KMS-11 (cell line): Measurements from ENCODE around the gene ACP6.
"Not testable (repeated sequence)": the region's sequence is repeated elsewhere in the genome, so short reads cannot be mapped to it uniquely, and the experiment has no call there.

Source experiments
- H2AFZ ChIP-seq: fragments of 200-600 bp; sonication (generic); 2 replicates; pipeline ENCODE4 v1.6.1; 2016; ENCODE audit warnings: antibody characterized with exemption, mixed run types, low read depth
- H3K27ac ChIP-seq: fragments of 200-600 bp; sonication (generic); 2 replicates; pipeline ENCODE4 v1.6.1; 2016; ENCODE audit warnings: mild to moderate bottlenecking, mixed run types
- H3K27me3 ChIP-seq: fragments of 200-600 bp; sonication (generic); 2 replicates; pipeline ENCODE4 v1.6.1; 2017; ENCODE audit warnings: mild to moderate bottlenecking, low read depth, mixed run types, moderate library complexity; ENCODE audit not compliant: insufficient read depth
- H3K36me3 ChIP-seq: fragments of 200-600 bp; sonication (generic); 2 replicates; pipeline ENCODE4 v1.6.1; 2017; ENCODE audit warnings: mild to moderate bottlenecking, mixed run types; ENCODE audit not compliant: insufficient read depth
- H3K4me1 ChIP-seq: fragments of 200-600 bp; sonication (generic); 2 replicates; pipeline ENCODE4 v1.6.1; 2016; ENCODE audit warnings: mild to moderate bottlenecking, low read depth, mixed run types; ENCODE audit not compliant: poor library complexity, severe bottlenecking
- H3K4me2 ChIP-seq: fragments of 200-600 bp; sonication (generic); 2 replicates; pipeline ENCODE4 v1.7.0; 2016; ENCODE audit warnings: mild to moderate bottlenecking, mixed run types
- H3K4me3 ChIP-seq: fragments of 200-600 bp; sonication (generic); IDR thresholded peaks from 2 replicates; pipeline ENCODE4 v1.6.1; 2017; ENCODE audit warnings: low read depth, low read length, mixed read lengths; ENCODE audit not compliant: insufficient read depth
- H3K79me2 ChIP-seq: fragments of 200-600 bp; sonication (generic); 2 replicates; pipeline ENCODE4 v1.6.1; 2016; ENCODE audit warnings: low read depth, mixed run types; ENCODE audit not compliant: insufficient read depth
- H3K9ac ChIP-seq: fragments of 200-600 bp; sonication (generic); 2 replicates; pipeline ENCODE4 v1.6.1; 2016; ENCODE audit warnings: mild to moderate bottlenecking, mixed run types
- H4K20me1 ChIP-seq: fragments of 200-600 bp; sonication (generic); 2 replicates; pipeline ENCODE4 v1.6.1; 2016; ENCODE audit warnings: mild to moderate bottlenecking, mixed run types; ENCODE audit not compliant: insufficient read depth
- TF ChIP-seq, protein P1 (sequence below): fragments of 200-600 bp; sonication (generic); conservative IDR thresholded peaks from 2 replicates; pipeline ENCODE4 v1.6.1; 2017; ENCODE audit warnings: low read depth, mild to moderate bottlenecking, antibody characterized with exemption, low read length, moderate library complexity, mixed read lengths

Gene ACP6

DNA sequence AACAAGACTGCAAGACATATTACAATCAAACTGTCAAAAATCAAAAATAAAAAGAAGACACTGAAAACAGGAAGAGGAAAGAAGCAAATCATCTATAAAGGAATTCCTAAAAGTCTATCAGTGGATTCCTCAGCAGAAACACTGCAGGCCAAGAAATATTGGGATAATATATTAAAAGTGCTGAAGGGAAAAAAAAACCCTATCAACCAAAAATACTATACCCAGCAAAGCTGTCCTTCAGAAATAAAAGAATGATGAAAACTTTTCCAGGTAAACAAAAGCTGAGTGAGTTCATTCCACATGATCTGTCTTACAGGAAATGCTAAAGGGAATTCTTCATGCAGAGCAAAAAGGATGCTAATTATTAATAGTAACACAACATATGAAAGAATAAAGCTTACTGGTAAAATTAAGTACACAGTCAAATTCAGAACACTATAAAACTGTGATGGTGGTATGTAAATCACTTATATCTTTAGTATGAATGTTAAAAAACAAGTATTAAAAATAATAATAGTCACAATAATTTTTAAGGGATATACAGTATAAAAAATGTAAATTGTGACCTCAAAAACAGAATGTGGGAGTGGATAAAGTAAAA, 12.9 kb upstream of the ACP6 start:
- Histone ChIP-seq H3K36me3 (no peaks in the 10 kb centered on the region; the same call in 1 of the 2 replicates), H2AFZ (no peak overlapping the region), H3K27ac (no peak overlapping the region), H3K9ac (no peak overlapping the region), H3K79me2 (no peaks in the 10 kb centered on the region), H3K4me1 (no peaks in the 10 kb centered on the region), H4K20me1 (no peaks in the 10 kb centered on the region), H3K4me2 (no peak overlapping the region), H3K4me3 (no peak overlapping the region), H3K27me3 (no peaks in the 10 kb centered on the region)
- TF ChIP-seq, protein P1, sequence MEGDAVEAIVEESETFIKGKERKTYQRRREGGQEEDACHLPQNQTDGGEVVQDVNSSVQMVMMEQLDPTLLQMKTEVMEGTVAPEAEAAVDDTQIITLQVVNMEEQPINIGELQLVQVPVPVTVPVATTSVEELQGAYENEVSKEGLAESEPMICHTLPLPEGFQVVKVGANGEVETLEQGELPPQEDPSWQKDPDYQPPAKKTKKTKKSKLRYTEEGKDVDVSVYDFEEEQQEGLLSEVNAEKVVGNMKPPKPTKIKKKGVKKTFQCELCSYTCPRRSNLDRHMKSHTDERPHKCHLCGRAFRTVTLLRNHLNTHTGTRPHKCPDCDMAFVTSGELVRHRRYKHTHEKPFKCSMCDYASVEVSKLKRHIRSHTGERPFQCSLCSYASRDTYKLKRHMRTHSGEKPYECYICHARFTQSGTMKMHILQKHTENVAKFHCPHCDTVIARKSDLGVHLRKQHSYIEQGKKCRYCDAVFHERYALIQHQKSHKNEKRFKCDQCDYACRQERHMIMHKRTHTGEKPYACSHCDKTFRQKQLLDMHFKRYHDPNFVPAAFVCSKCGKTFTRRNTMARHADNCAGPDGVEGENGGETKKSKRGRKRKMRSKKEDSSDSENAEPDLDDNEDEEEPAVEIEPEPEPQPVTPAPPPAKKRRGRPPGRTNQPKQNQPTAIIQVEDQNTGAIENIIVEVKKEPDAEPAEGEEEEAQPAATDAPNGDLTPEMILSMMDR, result no peak

DNA sequence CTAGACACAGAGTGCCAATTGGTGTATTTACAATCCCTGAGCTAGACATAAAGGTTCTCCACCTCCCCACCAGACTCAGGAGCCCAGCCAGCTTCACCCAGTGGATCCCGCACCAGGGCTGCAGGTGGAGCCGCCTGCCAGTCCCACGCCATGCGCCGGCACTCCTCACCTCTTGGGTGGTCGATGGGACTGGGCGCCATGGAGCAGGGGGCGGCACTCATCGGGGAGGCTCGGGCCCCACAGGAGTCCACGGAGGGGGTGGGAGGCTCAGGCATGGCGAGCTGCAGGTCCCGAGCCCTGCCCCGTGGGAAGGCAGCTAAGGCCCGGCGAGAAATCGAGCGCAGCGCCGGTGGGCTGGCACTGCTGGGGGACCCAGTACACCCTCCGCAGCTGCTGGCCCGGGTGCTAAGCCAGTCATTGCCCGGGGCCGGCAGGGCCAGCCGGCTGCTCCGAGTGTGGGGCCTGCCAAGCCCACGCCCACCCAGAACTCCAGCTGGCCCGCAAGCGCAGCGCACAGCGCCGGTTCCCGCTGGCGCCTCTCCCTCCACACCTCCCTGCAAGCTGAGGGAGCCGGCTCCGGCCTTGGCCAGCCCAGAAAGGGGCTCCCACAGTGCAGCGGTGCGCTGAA, 10.4 kb upstream of the ACP6 start:
- H3K36me3 ChIP-seq, H3K79me2 ChIP-seq, H2AFZ ChIP-seq, H3K4me3 ChIP-seq, H3K4me2 ChIP-seq, H3K27ac ChIP-seq, H3K27me3 ChIP-seq, H4K20me1 ChIP-seq, H3K9ac ChIP-seq, H3K4me1 ChIP-seq: not testable (repeated sequence)

DNA sequence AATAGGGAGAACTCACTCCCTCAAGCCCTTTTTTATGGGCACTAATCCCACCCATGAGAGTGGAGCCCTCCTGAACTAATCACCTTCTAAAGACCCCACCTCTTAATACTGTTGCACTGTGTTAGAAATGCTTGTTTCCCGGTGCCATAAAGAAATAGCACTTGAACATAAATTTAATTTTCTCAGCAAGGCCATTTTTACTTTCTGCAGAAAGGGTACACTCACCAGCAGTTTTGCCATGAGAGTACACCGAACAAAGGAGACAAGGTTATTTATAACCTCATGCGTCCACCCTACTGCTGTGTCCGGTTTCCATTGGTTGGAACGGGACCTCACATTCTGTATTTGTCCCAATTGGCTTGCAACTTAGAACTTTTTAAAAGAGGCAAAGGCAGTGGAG, 7.4 kb upstream of the ACP6 start:
- not testable (repeated sequence) for H4K20me1 ChIP-seq, H3K27ac ChIP-seq, H3K27me3 ChIP-seq, H3K79me2 ChIP-seq, H3K9ac ChIP-seq, H3K4me1 ChIP-seq, H2AFZ ChIP-seq, H3K4me2 ChIP-seq, H3K4me3 ChIP-seq, H3K36me3 ChIP-seq

- TF ChIP-seq, protein P1, result no peak
- Histone ChIP-seq H3K4me3 (no peak overlapping the region), H4K20me1 (no peaks in the 10 kb centered on the region), H3K4me1 (no peaks in the 10 kb centered on the region), H3K27ac (no peak overlapping the region), H3K36me3 (no peaks in the 10 kb centered on the region), H3K27me3 (no peaks in the 10 kb centered on the region), H3K79me2 (no peaks in the 10 kb centered on the region), H3K4me2 (no peak overlapping the region), H3K9ac (no peak overlapping the region), H2AFZ (no peak overlapping the region)
Observed at GRCh38 chr1:147676311-147677085, 6.2 kb upstream of the ACP6 start.

GRCh38 chr1:147673816-147674215, 3.5 kb upstream of the ACP6 start:
- H2AFZ ChIP-seq, result no peak overlapping the region
- no peaks in the 10 kb centered on the region for H3K36me3 ChIP-seq
- H3K4me1 ChIP-seq, result peaks cover 8% of the 10 kb centered on the region
- no peaks in the 10 kb centered on the region for H4K20me1 ChIP-seq
- TF ChIP-seq, protein P1, result no peak
- no peaks in the 10 kb centered on the region for H3K27me3 ChIP-seq
- no peak overlapping the region for H3K27ac ChIP-seq
- no peak overlapping the region for H3K9ac ChIP-seq
- H3K4me3 ChIP-seq, result no peak overlapping the region
- no peak overlapping the region for H3K4me2 ChIP-seq
- H3K79me2 ChIP-seq, result peaks cover under 1% of the 10 kb centered on the region; the same call in 1 of the 2 replicates
